ENCODE data around the gene TMEM132A. TPM values are rescaled to one million over a fixed set of nuclear protein-coding genes. Genes with fewer than 3 reads are reported as not detected.

Gene TMEM132A
- total and polyA plus RNA-seq, 10 of the 15 experiments (the other 5 are each of a cell fraction or from before 2014, with no cell fraction given), result 0.16 to 25.0 (median 4.3) TPM

DNA sequence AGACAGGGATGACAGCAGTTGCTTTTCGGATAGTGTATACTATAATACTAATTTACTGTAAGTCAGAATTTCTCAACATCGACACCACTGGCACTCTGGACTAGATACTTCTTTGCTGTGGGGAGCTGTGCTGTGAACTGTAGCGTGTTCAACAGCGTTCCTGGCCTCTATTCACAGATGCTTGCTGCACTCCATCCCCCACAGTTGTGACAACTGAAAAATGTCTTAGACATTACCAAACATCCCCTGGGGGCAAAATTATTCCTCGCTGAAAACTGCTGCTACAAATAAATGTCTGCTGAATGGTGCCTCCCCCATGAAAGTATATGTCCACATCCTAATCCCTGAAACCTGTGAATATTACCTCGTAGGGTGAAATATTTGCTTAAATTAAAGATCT is 35.2 kb downstream of the TMEM132A start:
- intact Hi-C loops (cut with micrococcal nuclease; ENCODE audit: unreplicated experiment) (loop anchor here (10.0 kb wide), 1 partner anchor 115 kb away; the partner anchor contains the start of gene CCDC86), in situ Hi-C loops (cut with MboI) (no loop called here)
- Histone ChIP-seq H3K27ac (ENCODE audit: control insufficient read depth, insufficient read depth) (no peak overlapping the region), H3K36me3 (ENCODE audit: control insufficient read depth in 2 of 2, insufficient read depth in 2 of 2, low read length in 1 of 2) (no peaks in the 10 kb centered on the region), H4K20me1 (ENCODE audit: control insufficient read depth, insufficient read depth) (no peaks in the 10 kb centered on the region), H3K9ac (ENCODE audit: control insufficient read depth, insufficient read depth, low read length) (no peak overlapping the region), H3K4me1 (ENCODE audit: control insufficient read depth, insufficient read depth, low read length) (peaks cover 11% of the 10 kb centered on the region), H3K79me2 (ENCODE audit: control insufficient read depth, insufficient read depth, low read length) (no peaks in the 10 kb centered on the region), H2AFZ (ENCODE audit: control insufficient read depth, low read depth, low read length) (no peak overlapping the region), H3K9me3 (replicated peaks; ENCODE audit: control insufficient read depth, insufficient read depth, low read length) (no peaks in the 10 kb centered on the region; the same call in 2 of the 3 replicates), H3K4me2 (ENCODE audit: control insufficient read depth, insufficient read depth) (no peak overlapping the region), H3K27me3 (replicated peaks in 1 of 2; ENCODE audit: control insufficient read depth in 2 of 2, insufficient read depth in 2 of 2, low read length in 1 of 2) (no peaks in the 10 kb centered on the region), H3K4me3 (no peak overlapping the region)
- no peak for FAIRE-seq
- 49% methylated on average over 6 of the region's 6 CpGs for WGBS (ENCODE audit: insufficient coverage, insufficient replicate concordance, low lambda C conversion rate, missing lambda C conversion rate)
- no TSS peak for BruUV-seq (replicated peaks)
- ChIA-PET SMC1A (ENCODE audit: uncharacterized antibody, unreplicated experiment) (interaction anchor here (0.8 to 0.9 kb wide), 2 partner anchors 9 to 11 kb away, joined by 3 to 4 read pairs; no protein-coding TSS in a partner anchor), RAD21 (ENCODE audit: unreplicated experiment) (interaction anchor here (1.8 kb wide), 1 partner anchor 45 kb away, joined by 3 read pairs; the partner anchor contains the start of gene TMEM109), POLR2A (no interaction called here), CTCF (interaction anchor here (1.5 kb wide), 1 partner anchor 10 kb away, joined by 5 read pairs; no protein-coding TSS in a partner anchor)
- DNase-seq (ENCODE audit: low read depth, low spot score), result no peak
- no peak for ATAC-seq
- TF ChIP-seq IKZF1 (conservative IDR thresholded peaks at IDR 0.05) (no peak), BCL11A (IDR thresholded peaks at IDR 0.05; ENCODE audit: low read depth, low read length) (no peak), KAT2A (conservative IDR thresholded peaks at IDR 0.05; ENCODE audit: control insufficient read depth, low read depth, low read length) (no peak), NRF1 (conservative IDR thresholded peaks at IDR 0.05; ENCODE audit: low read depth, low read length) (no peak), WRNIP1 (IDR thresholded peaks at IDR 0.05; ENCODE audit: borderline replicate concordance, low read depth, low read length) (no peak), EGR1 (IDR thresholded peaks at IDR 0.05; ENCODE audit: borderline replicate concordance in 1 of 2, low read depth in 2 of 2, low read length in 2 of 2) (no peak), YBX1 (IDR thresholded peaks at IDR 0.05) (no peak), BRCA1 (IDR thresholded peaks at IDR 0.05; ENCODE audit: low read depth, low read length) (no peak), RUNX3 (IDR thresholded peaks at IDR 0.05; ENCODE audit: low read length) (no peak), JUNB (IDR thresholded peaks at IDR 0.05) (no peak)
- TF ChIP-seq, protein P1, sequence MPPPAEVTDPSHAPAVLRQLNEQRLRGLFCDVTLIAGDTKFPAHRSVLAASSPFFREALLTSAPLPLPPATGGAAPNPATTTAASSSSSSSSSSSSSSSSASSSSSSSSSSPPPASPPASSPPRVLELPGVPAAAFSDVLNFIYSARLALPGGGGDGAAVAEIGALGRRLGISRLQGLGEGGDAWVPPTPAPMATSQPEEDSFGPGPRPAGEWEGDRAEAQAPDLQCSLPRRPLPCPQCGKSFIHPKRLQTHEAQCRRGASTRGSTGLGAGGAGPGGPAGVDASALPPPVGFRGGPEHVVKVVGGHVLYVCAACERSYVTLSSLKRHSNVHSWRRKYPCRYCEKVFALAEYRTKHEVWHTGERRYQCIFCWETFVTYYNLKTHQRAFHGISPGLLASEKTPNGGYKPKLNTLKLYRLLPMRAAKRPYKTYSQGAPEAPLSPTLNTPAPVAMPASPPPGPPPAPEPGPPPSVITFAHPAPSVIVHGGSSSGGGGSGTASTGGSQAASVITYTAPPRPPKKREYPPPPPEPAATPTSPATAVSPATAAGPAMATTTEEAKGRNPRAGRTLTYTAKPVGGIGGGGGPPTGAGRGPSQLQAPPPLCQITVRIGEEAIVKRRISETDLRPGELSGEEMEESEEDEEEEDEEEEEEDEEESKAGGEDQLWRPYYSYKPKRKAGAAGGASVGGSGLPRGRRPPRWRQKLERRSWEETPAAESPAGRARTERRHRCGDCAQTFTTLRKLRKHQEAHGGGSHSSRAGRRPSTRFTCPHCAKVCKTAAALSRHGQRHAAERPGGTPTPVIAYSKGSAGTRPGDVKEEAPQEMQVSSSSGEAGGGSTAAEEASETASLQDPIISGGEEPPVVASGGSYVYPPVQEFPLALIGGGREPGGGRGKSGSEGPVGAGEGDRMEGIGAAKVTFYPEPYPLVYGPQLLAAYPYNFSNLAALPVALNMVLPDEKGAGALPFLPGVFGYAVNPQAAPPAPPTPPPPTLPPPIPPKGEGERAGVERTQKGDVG (CRISPR knock-in tag; IDR thresholded peaks at IDR 0.05), result no peak
- TF ChIP-seq, protein P2, sequence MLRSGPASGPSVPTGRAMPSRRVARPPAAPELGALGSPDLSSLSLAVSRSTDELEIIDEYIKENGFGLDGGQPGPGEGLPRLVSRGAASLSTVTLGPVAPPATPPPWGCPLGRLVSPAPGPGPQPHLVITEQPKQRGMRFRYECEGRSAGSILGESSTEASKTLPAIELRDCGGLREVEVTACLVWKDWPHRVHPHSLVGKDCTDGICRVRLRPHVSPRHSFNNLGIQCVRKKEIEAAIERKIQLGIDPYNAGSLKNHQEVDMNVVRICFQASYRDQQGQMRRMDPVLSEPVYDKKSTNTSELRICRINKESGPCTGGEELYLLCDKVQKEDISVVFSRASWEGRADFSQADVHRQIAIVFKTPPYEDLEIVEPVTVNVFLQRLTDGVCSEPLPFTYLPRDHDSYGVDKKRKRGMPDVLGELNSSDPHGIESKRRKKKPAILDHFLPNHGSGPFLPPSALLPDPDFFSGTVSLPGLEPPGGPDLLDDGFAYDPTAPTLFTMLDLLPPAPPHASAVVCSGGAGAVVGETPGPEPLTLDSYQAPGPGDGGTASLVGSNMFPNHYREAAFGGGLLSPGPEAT (IDR thresholded peaks at IDR 0.05; ENCODE audit: low read depth), result no peak
- TF ChIP-seq, protein P3, sequence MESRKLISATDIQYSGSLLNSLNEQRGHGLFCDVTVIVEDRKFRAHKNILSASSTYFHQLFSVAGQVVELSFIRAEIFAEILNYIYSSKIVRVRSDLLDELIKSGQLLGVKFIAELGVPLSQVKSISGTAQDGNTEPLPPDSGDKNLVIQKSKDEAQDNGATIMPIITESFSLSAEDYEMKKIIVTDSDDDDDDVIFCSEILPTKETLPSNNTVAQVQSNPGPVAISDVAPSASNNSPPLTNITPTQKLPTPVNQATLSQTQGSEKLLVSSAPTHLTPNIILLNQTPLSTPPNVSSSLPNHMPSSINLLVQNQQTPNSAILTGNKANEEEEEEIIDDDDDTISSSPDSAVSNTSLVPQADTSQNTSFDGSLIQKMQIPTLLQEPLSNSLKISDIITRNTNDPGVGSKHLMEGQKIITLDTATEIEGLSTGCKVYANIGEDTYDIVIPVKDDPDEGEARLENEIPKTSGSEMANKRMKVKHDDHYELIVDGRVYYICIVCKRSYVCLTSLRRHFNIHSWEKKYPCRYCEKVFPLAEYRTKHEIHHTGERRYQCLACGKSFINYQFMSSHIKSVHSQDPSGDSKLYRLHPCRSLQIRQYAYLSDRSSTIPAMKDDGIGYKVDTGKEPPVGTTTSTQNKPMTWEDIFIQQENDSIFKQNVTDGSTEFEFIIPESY (IDR thresholded peaks at IDR 0.05), result no peak
- TF ChIP-seq, protein P4, sequence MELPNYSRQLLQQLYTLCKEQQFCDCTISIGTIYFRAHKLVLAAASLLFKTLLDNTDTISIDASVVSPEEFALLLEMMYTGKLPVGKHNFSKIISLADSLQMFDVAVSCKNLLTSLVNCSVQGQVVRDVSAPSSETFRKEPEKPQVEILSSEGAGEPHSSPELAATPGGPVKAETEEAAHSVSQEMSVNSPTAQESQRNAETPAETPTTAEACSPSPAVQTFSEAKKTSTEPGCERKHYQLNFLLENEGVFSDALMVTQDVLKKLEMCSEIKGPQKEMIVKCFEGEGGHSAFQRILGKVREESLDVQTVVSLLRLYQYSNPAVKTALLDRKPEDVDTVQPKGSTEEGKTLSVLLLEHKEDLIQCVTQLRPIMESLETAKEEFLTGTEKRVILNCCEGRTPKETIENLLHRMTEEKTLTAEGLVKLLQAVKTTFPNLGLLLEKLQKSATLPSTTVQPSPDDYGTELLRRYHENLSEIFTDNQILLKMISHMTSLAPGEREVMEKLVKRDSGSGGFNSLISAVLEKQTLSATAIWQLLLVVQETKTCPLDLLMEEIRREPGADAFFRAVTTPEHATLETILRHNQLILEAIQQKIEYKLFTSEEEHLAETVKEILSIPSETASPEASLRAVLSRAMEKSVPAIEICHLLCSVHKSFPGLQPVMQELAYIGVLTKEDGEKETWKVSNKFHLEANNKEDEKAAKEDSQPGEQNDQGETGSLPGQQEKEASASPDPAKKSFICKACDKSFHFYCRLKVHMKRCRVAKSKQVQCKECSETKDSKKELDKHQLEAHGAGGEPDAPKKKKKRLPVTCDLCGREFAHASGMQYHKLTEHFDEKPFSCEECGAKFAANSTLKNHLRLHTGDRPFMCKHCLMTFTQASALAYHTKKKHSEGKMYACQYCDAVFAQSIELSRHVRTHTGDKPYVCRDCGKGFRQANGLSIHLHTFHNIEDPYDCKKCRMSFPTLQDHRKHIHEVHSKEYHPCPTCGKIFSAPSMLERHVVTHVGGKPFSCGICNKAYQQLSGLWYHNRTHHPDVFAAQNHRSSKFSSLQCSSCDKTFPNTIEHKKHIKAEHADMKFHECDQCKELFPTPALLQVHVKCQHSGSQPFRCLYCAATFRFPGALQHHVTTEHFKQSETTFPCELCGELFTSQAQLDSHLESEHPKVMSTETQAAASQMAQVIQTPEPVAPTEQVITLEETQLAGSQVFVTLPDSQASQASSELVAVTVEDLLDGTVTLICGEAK (IDR thresholded peaks at IDR 0.05; ENCODE audit: borderline replicate concordance), result no peak
